Measurements from ENCODE around the gene HFE. TPM values are rescaled to one million over a fixed set of nuclear protein-coding genes. Genes with fewer than 3 reads are reported as not detected.

Gene HFE
- total and polyA plus RNA-seq, 2 of the 13 experiments (the other 11 are each of a cell fraction or from before 2014, with no cell fraction given), result 3.7 to 6.3 TPM

DNA sequence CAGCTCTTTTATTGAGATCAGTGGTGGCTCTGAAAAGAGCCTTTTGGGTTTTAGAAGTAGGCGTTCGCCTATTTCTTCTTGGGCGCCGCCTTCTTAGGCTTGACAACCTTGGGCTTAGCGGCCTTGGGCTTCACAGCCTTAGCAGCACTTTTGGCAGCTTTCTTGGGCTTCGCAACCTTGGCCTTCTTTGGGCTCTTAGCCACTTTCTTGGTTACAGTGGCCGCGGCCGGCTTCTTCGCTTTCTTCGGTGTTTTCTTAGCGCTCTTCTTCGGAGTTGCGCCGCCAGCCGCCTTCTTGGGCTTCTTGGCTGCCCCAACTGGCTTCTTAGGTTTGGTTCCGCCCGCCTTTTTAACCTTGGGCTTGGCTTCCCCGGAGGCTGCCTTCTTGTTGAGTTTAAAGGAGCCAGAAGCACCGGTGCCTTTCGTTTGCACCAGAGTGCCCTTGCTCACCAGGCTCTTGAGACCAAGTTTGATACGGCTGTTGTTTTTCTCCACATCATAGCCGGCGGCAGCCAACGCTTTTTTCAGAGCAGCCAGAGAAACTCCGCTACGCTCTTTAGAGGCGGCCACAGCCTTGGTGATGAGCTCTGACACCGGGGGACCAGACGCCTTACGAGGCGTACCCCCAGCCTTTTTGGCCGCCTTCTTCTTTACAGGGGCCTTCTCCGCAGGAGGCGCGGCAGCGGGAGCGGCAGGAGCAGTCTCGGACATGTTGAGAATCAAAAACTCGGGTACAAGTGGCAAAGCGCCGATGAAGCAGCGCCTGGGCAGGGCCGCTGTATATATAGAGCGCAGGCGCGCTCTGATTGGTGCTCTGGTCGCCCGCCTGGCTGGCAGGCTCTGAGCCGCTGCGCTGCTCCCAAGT is 31.3 kb upstream of the HFE start (continued):
- TF ChIP-seq, protein P1, sequence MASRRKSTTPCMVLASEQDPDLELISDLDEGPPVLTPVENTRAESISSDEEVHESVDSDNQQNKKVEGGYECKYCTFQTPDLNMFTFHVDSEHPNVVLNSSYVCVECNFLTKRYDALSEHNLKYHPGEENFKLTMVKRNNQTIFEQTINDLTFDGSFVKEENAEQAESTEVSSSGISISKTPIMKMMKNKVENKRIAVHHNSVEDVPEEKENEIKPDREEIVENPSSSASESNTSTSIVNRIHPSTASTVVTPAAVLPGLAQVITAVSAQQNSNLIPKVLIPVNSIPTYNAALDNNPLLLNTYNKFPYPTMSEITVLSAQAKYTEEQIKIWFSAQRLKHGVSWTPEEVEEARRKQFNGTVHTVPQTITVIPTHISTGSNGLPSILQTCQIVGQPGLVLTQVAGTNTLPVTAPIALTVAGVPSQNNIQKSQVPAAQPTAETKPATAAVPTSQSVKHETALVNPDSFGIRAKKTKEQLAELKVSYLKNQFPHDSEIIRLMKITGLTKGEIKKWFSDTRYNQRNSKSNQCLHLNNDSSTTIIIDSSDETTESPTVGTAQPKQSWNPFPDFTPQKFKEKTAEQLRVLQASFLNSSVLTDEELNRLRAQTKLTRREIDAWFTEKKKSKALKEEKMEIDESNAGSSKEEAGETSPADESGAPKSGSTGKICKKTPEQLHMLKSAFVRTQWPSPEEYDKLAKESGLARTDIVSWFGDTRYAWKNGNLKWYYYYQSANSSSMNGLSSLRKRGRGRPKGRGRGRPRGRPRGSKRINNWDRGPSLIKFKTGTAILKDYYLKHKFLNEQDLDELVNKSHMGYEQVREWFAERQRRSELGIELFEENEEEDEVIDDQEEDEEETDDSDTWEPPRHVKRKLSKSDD (CRISPR knock-in tag; IDR thresholded peaks at IDR 0.05; ENCODE audit: low read depth), result 0 out of 2 replicates have a peak, but pooled peaks have one; percentile 38
- TF ChIP-seq GATAD2A (CRISPR knock-in tag; IDR thresholded peaks at IDR 0.05) (peak; percentile 32), ZFP41 (CRISPR knock-in tag; IDR thresholded peaks at IDR 0.05; ENCODE audit: borderline replicate concordance) (0 out of 2 replicates have a peak, but pooled peaks have one; percentile 67), RAD51 (IDR thresholded peaks at IDR 0.05; ENCODE audit: borderline replicate concordance) (no peak), NFATC3 (CRISPR knock-in tag; IDR thresholded peaks at IDR 0.05) (peak; percentile 78; the same call in 1 of the 2 replicates), HDAC6 (IDR thresholded peaks at IDR 0.05; ENCODE audit: low read depth, low read length) (0 out of 2 replicates have a peak, but pooled peaks have one; percentile 77), ATRX (CRISPR knock-in tag; IDR thresholded peaks at IDR 0.05; ENCODE audit: borderline replicate concordance) (0 out of 2 replicates have a peak, but pooled peaks have one; percentile 60), SOX6 (IDR thresholded peaks at IDR 0.05) (no peak), SOX6 (CRISPR knock-in tag; IDR thresholded peaks at IDR 0.05) (peak; percentile 50), ZNF782 (CRISPR knock-in tag; IDR thresholded peaks at IDR 0.05; ENCODE audit: borderline replicate concordance) (peak; percentile 11; the same call in 1 of the 2 replicates), KLF13 (CRISPR knock-in tag; IDR thresholded peaks at IDR 0.05) (peak; percentile 53), ZBTB21 (CRISPR knock-in tag; IDR thresholded peaks at IDR 0.05) (peak; percentile 53; the same call in 1 of the 2 replicates), ZNF788 (CRISPR knock-in tag; IDR thresholded peaks at IDR 0.05; ENCODE audit: borderline replicate concordance) (peak; percentile 68; the same call in 1 of the 2 replicates), ZNF883 (CRISPR knock-in tag; IDR thresholded peaks at IDR 0.05; ENCODE audit: not compliant biosample characterization) (peak; percentile 83), PITX1 (CRISPR knock-in tag; IDR thresholded peaks at IDR 0.05) (peak; percentile 80)
- TF ChIP-seq, protein P2, sequence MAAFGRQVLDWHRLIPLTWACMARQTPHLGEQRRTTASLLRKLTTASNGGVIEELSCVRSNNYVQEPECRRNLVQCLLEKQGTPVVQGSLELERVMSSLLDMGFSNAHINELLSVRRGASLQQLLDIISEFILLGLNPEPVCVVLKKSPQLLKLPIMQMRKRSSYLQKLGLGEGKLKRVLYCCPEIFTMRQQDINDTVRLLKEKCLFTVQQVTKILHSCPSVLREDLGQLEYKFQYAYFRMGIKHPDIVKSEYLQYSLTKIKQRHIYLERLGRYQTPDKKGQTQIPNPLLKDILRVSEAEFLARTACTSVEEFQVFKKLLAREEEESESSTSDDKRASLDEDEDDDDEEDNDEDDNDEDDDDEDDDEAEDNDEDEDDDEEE (CRISPR knock-in tag; IDR thresholded peaks at IDR 0.05), result peak; percentile 81; the same call in 1 of the 2 replicates
- TF ChIP-seq, protein P3, sequence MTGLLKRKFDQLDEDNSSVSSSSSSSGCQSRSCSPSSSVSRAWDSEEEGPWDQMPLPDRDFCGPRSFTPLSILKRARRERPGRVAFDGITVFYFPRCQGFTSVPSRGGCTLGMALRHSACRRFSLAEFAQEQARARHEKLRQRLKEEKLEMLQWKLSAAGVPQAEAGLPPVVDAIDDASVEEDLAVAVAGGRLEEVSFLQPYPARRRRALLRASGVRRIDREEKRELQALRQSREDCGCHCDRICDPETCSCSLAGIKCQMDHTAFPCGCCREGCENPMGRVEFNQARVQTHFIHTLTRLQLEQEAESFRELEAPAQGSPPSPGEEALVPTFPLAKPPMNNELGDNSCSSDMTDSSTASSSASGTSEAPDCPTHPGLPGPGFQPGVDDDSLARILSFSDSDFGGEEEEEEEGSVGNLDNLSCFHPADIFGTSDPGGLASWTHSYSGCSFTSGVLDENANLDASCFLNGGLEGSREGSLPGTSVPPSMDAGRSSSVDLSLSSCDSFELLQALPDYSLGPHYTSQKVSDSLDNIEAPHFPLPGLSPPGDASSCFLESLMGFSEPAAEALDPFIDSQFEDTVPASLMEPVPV (CRISPR knock-in tag; IDR thresholded peaks at IDR 0.05), result peak; percentile 90
- TF ChIP-seq, protein P4, sequence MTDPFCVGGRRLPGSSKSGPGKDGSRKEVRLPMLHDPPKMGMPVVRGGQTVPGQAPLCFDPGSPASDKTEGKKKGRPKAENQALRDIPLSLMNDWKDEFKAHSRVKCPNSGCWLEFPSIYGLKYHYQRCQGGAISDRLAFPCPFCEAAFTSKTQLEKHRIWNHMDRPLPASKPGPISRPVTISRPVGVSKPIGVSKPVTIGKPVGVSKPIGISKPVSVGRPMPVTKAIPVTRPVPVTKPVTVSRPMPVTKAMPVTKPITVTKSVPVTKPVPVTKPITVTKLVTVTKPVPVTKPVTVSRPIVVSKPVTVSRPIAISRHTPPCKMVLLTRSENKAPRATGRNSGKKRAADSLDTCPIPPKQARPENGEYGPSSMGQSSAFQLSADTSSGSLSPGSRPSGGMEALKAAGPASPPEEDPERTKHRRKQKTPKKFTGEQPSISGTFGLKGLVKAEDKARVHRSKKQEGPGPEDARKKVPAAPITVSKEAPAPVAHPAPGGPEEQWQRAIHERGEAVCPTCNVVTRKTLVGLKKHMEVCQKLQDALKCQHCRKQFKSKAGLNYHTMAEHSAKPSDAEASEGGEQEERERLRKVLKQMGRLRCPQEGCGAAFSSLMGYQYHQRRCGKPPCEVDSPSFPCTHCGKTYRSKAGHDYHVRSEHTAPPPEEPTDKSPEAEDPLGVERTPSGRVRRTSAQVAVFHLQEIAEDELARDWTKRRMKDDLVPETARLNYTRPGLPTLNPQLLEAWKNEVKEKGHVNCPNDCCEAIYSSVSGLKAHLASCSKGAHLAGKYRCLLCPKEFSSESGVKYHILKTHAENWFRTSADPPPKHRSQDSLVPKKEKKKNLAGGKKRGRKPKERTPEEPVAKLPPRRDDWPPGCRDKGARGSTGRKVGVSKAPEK (CRISPR knock-in tag; IDR thresholded peaks at IDR 0.05; ENCODE audit: borderline replicate concordance), result peak; percentile 87; the same call in 1 of the 2 replicates
